GM20431 (cell line): ENCODE measurements around the gene OLFML2A.

Experiments
- in situ Hi-C: fragments of 300-500 bp; cut with MseI, MboI; formaldehyde crosslinking; loops from one replicate; pipeline ENCODE4 v1.15.0; 2020; ENCODE audit warnings: low sequenced_read_pairs; ENCODE audit not compliant: unreplicated experiment

OLFML2A gene

GRCh38 chr9:124861342-124862229 lies 84.7 kb downstream of the OLFML2A start, which contains the start of the genes ARPC5L and RPL35:
TSS of gene ARPC5L (plus strand) at chr9:124862130. CDS start at chr9:124869291, 7,161 bp downstream.
TSS of gene RPL35 (minus strand) at chr9:124861957. CDS start at chr9:124861912, 45 bp downstream.
- in situ Hi-C loops: no loop called here

- in situ Hi-C loops: no loop called here
Observed at GRCh38 chr9:124863371-124863871, 86.5 kb downstream of the OLFML2A start.
